H1 (cell line): ENCODE results near the gene THEM5. TPM values are rescaled to one million over a fixed set of nuclear protein-coding genes. Genes with fewer than 3 reads are reported as not detected.

Source experiments
- CTCF ChIA-PET: fragments of 300-600 bp; sonication (Branson Sonifier 250); formaldehyde crosslinking; loops from one replicate; lab custom pipeline; 2021; ENCODE audit not compliant: partially characterized antibody; lab: Charles Lee
- POLR2A ChIA-PET: fragments of 300-600 bp; sonication (Branson Sonifier 250); formaldehyde crosslinking; loops from one replicate; lab custom pipeline; 2021; ENCODE audit warnings: inconsistent platforms; ENCODE audit not compliant: partially characterized antibody; lab: Charles Lee
- DNase-seq, 2 experiments: peaks; one replicate each; pipeline versions ENCODE4 v3.0.0 to v3.0.0-alpha.2; 2010 to 2022; ENCODE audit warnings: low spot score in 2 of 2, low read depth in 1 of 2, mixed read lengths in 1 of 2
- FAIRE-seq: peaks from 2 replicates; lab custom pipeline; 2011; peaks lifted over from hg19 to GRCh38; lab: Jason Lieb, UNC
- H2AFZ ChIP-seq: 2 replicates; pipeline ENCODE4 v1.8.1; 2012; ENCODE audit warnings: low read length, inconsistent platforms
- H2AK5ac ChIP-seq: 2 replicates; pipeline ENCODE4 v1.6.1; 2013; ENCODE audit warnings: low read depth, low read length
- H2BK120ac ChIP-seq: replicated peaks from 2 replicates; pipeline ENCODE3; 2013; ENCODE audit warnings: low read depth, low read length, inconsistent platforms
- H2BK12ac ChIP-seq: 2 replicates; pipeline ENCODE4 v1.6.1; 2013; ENCODE audit warnings: low read depth, low read length
- H2BK15ac ChIP-seq: 2 replicates; pipeline ENCODE4 v1.6.1; 2013; ENCODE audit warnings: low read length
- H2BK20ac ChIP-seq: 2 replicates; pipeline ENCODE4 v1.6.1; 2013; ENCODE audit warnings: low read length
- H2BK5ac ChIP-seq: 2 replicates; pipeline ENCODE4 v1.6.1; 2013; ENCODE audit warnings: low read depth, low read length
- H3K14ac ChIP-seq: 2 replicates; pipeline ENCODE4 v1.6.1; 2013; ENCODE audit warnings: inconsistent platforms; ENCODE audit not compliant: insufficient read length
- H3K18ac ChIP-seq: 2 replicates; pipeline ENCODE4 v1.6.1; 2013; ENCODE audit warnings: low read length; ENCODE audit errors: extremely low read depth
- H3K23ac ChIP-seq: 2 replicates; pipeline ENCODE4 v1.6.1; 2013; ENCODE audit warnings: inconsistent platforms; ENCODE audit not compliant: insufficient read length
- H3K23me2 ChIP-seq: 2 replicates; pipeline ENCODE4 v1.6.1; 2013; ENCODE audit warnings: low read depth, low read length
- H3K27ac ChIP-seq: 2 replicates; pipeline ENCODE4 v1.6.1; 2011; ENCODE audit warnings: low read depth, low read length, inconsistent platforms
- H3K27me3 ChIP-seq, 4 experiments: replicated peaks in 1 of 4; 1 replicate in 1 of 4; 2 replicates in 3 of 4; pipeline versions ENCODE4 v1.6.1 to v1.8.1; 2011 to 2013; ENCODE audit warnings: low read length in 3 of 4, mild to moderate bottlenecking in 3 of 4, inconsistent platforms in 2 of 4, mixed read lengths in 2 of 4, moderate library complexity in 1 of 4; ENCODE audit not compliant: control insufficient read depth in 3 of 4, insufficient read depth in 3 of 4; ENCODE audit errors: extremely low read depth in 1 of 4
- H3K36me3 ChIP-seq, 4 experiments: 2 replicates each; pipeline versions ENCODE4 v1.6.1 to v1.8.1; 2011 to 2013; ENCODE audit warnings: mild to moderate bottlenecking in 4 of 4, low read length in 3 of 4, moderate library complexity in 2 of 4, control low read depth in 1 of 4, inconsistent platforms in 1 of 4; ENCODE audit not compliant: insufficient read depth in 4 of 4, control insufficient read depth in 2 of 4
- H3K4ac ChIP-seq: replicated peaks from 2 replicates; pipeline ENCODE3; 2013; ENCODE audit warnings: low read length, low read depth, mixed read lengths, inconsistent platforms; ENCODE audit not compliant: insufficient read length
- H3K4me1 ChIP-seq, 4 experiments: replicated peaks in 1 of 4; 1 replicate in 1 of 4; 2 replicates in 3 of 4; pipeline versions ENCODE4 v1.6.1 to v1.8.1; 2011 to 2013; ENCODE audit warnings: low read length in 3 of 4, inconsistent platforms in 2 of 4, mixed read lengths in 1 of 4; ENCODE audit not compliant: insufficient read depth in 4 of 4, control insufficient read depth in 3 of 4
- H3K4me2 ChIP-seq, 2 experiments: 2 replicates each; pipeline versions ENCODE4 v1.6.1 to v1.8.1; 2011 to 2013; ENCODE audit warnings: low read depth in 2 of 2, low read length in 2 of 2, control low read depth in 1 of 2, inconsistent platforms in 1 of 2, mild to moderate bottlenecking in 1 of 2; ENCODE audit not compliant: insufficient read depth in 1 of 2
- H3K4me3 ChIP-seq, 4 experiments: fragments of 200-600, 300-600 bp in 1 of 4; sonication (generic), shearing (Covaris generic), sonication (Bioruptor Twin) in 1 of 4; 2 replicates each; pipeline versions ENCODE4 v1.5.1 to v1.8.1; 2011 to 2016; ENCODE audit warnings: low read length in 4 of 4, low read depth in 3 of 4, control low read depth in 2 of 4, inconsistent platforms in 2 of 4, mild to moderate bottlenecking in 2 of 4, mixed read lengths in 1 of 4, moderate library complexity in 1 of 4; ENCODE audit not compliant: insufficient read depth in 2 of 4; ENCODE audit errors: extremely low read depth in 1 of 4
- H3K56ac ChIP-seq: replicated peaks from 2 replicates; pipeline ENCODE3; 2013; ENCODE audit warnings: low read depth, mild to moderate bottlenecking, mixed read lengths, low read length, inconsistent platforms; ENCODE audit not compliant: insufficient read length
- H3K79me1 ChIP-seq: 2 replicates; pipeline ENCODE4 v1.6.1; 2013; ENCODE audit warnings: low read depth, low read length, control low read depth
- H3K79me2 ChIP-seq, 2 experiments: 2 replicates each; pipeline versions ENCODE4 v1.6.1 to v1.8.1; 2012 to 2013; ENCODE audit warnings: low read length in 2 of 2, mild to moderate bottlenecking in 2 of 2, inconsistent platforms in 1 of 2; ENCODE audit not compliant: insufficient read depth in 2 of 2, control insufficient read depth in 1 of 2
- H3K9ac ChIP-seq, 4 experiments: replicated peaks in 1 of 4; 1 replicate in 1 of 4; 2 replicates in 3 of 4; pipeline versions ENCODE4 v1.6.1 to v1.8.1; 2011 to 2013; ENCODE audit warnings: low read depth in 3 of 4, low read length in 3 of 4, control low read depth in 2 of 4, mild to moderate bottlenecking in 2 of 4, moderate library complexity in 2 of 4, inconsistent platforms in 1 of 4; ENCODE audit errors: extremely low read depth in 1 of 4
- H3K9me3 ChIP-seq, 2 experiments: 2 replicates each; pipeline versions ENCODE4 v1.6.1 to v1.8.1; 2012 to 2013; ENCODE audit warnings: mild to moderate bottlenecking in 2 of 2, moderate library complexity in 2 of 2, control low read depth in 1 of 2, inconsistent platforms in 1 of 2, low read depth in 1 of 2, low read length in 1 of 2, mixed read lengths in 1 of 2; ENCODE audit not compliant: insufficient read depth in 2 of 2
- H4K20me1 ChIP-seq, 2 experiments: replicated peaks in 1 of 2; 2 replicates each; pipeline versions ENCODE3 to v1.8.1; 2011 to 2013; ENCODE audit warnings: inconsistent platforms in 2 of 2, low read length in 2 of 2, mild to moderate bottlenecking in 1 of 2; ENCODE audit not compliant: insufficient read depth in 2 of 2, control insufficient read depth in 1 of 2
- H4K5ac ChIP-seq: 2 replicates; pipeline ENCODE4 v1.6.1; 2013; ENCODE audit warnings: low read length, low read depth, mixed read lengths, inconsistent platforms; ENCODE audit not compliant: insufficient read length
- H4K8ac ChIP-seq: 2 replicates; pipeline ENCODE4 v1.8.0; 2013; ENCODE audit warnings: mild to moderate bottlenecking, moderate library complexity, low read length, inconsistent platforms; ENCODE audit not compliant: insufficient read depth; ENCODE audit errors: extremely low read depth
- H4K91ac ChIP-seq: replicated peaks from 2 replicates; pipeline ENCODE3; 2013; ENCODE audit warnings: low read length, mixed read lengths, inconsistent platforms; ENCODE audit not compliant: insufficient read length
- CREB1 ChIP-seq: IDR thresholded peaks from 2 replicates; pipeline ENCODE4 v1.6.1; 2012; ENCODE audit warnings: inconsistent platforms
- CTBP2 ChIP-seq: IDR thresholded peaks from 2 replicates; pipeline ENCODE4 v1.7.0; 2011; ENCODE audit warnings: borderline replicate concordance, mild to moderate bottlenecking, moderate library complexity, mixed read lengths, low read length; ENCODE audit not compliant: insufficient read depth, insufficient read length
- EZH2 ChIP-seq: fragments of 200-600 bp; sonication (generic); IDR thresholded peaks from 2 replicates; pipeline ENCODE4 v1.7.1; 2012; ENCODE audit warnings: low read depth, mild to moderate bottlenecking, moderate library complexity, low read length, inconsistent platforms; ENCODE audit not compliant: severe bottlenecking
- FOSL1 ChIP-seq: IDR thresholded peaks from 2 replicates; pipeline ENCODE4 v1.6.1; 2011; ENCODE audit warnings: mild to moderate bottlenecking, low read depth, low read length, moderate library complexity; ENCODE audit not compliant: insufficient read depth
- GABPA ChIP-seq: IDR thresholded peaks from 2 replicates; pipeline ENCODE4 v1.6.1; 2011; ENCODE audit warnings: mild to moderate bottlenecking, low read length, moderate library complexity, borderline replicate concordance; ENCODE audit not compliant: insufficient read depth
- GTF2F1 ChIP-seq: IDR thresholded peaks from 2 replicates; pipeline ENCODE4 v1.6.1; 2012; ENCODE audit warnings: low read depth, low read length, improper control_type of control experiment, borderline replicate concordance
- HDAC6 ChIP-seq: IDR thresholded peaks from one replicate; pipeline ENCODE4 v1.7.1; 2012; ENCODE audit warnings: low read depth, mild to moderate bottlenecking, inconsistent platforms, low read length, moderate library complexity
- NANOG ChIP-seq: IDR thresholded peaks from 2 replicates; pipeline ENCODE4 v1.6.1; 2011; ENCODE audit warnings: low read length, low read depth, mild to moderate bottlenecking, inconsistent platforms; ENCODE audit not compliant: insufficient read depth, poor library complexity, severe bottlenecking
- RAD21 ChIP-seq, 2 experiments: IDR thresholded peaks in 1 of 2; conservative IDR thresholded peaks in 1 of 2; 2 replicates each; pipeline ENCODE4 v1.6.1; 2011; ENCODE audit warnings: low read depth in 2 of 2, low read length in 2 of 2, improper control_type of control experiment in 1 of 2, inconsistent platforms in 1 of 2, mild to moderate bottlenecking in 1 of 2, moderate library complexity in 1 of 2
- SIN3A ChIP-seq, 2 experiments: IDR thresholded peaks in 1 of 2; conservative IDR thresholded peaks in 1 of 2; 2 replicates each; pipeline ENCODE4 v1.6.1; 2011 to 2012; ENCODE audit warnings: low read length in 2 of 2, improper control_type of control experiment in 1 of 2, low read depth in 1 of 2, mild to moderate bottlenecking in 1 of 2
- WGBS, 2 experiments: shearing (Covaris generic) in 1 of 2; methylation state at CpG; one replicate each; pipeline versions ENCODE4 v1.1.6 to v1.1.7; 2013 to 2015; ENCODE audit warnings: low lambda C conversion rate in 2 of 2, mixed read lengths in 2 of 2, inconsistent platforms in 1 of 2, low coverage in 1 of 2, missing lambda C conversion rate in 1 of 2; ENCODE audit not compliant: insufficient replicate concordance in 2 of 2, insufficient coverage in 1 of 2, insufficient read length in 1 of 2; ENCODE audit errors: extremely low coverage in 1 of 2, missing lambda C conversion rate in 1 of 2; 5-methylcytosine and 5-hydroxymethylcytosine counted together
- polyA plus RNA-seq, 7 experiments: library from polyadenylated mRNA; depleted of rRNA in 3 of 7; stranded (reverse) in 5 of 7; unstranded in 2 of 7; fragments of >200 nt in 5 of 7; fragments of 200-250 nt in 2 of 7; gene quantifications; 1 replicate in 5 of 7; 2 replicates in 1 of 7; 4 replicates in 1 of 7; pipeline versions ENCODE4 v1.2.1 to v1.2.3, GENCODE V29; 2011 to 2013; ENCODE audit warnings: missing spikeins in 2 of 7, mixed read lengths in 2 of 7
- total RNA-seq: library from RNA; stranded (reverse); fragmentation: NEBNext Ultra II Directional; extraction: Animal tissue kit (Norgen Biotek cat#: 25700); gene quantifications from 2 replicates; pipeline ENCODE4 v1.2.1, GENCODE V29; 2021
- TF ChIP-seq, protein P1 (sequence below): IDR thresholded peaks from 2 replicates; pipeline ENCODE4 v1.6.1; 2011; ENCODE audit warnings: low read depth, mild to moderate bottlenecking, low read length; ENCODE audit not compliant: insufficient read depth

THEM5 gene
- total and polyA plus RNA-seq, 2 of the 8 experiments (the other 6 are each of a cell fraction or from before 2014, with no cell fraction given): not detected

DNA sequence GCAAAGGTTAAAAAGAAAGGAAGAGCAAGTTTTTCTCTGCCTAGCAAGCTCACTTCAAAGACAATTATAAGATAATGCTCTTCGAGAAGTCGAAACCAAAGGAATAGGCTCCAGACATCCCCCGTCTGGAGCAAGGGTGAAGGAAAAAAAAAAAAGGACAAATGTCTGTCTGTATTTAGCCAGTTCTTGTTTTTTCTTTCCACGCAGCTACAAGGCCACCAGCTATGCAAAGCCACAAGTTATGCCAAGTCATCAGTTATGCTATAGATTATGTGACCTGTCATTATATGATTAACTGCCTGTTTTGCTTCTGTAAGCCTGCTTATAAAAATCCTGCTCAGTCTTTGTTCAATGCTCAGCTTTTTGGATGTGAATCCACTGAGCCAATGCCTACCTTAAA, 2.4 kb upstream of the THEM5 start:
- H3K4me2 ChIP-seq: no peak overlapping the region
- H2BK12ac ChIP-seq: no peak overlapping the region
- no peak overlapping the region for H3K27ac ChIP-seq
- peaks cover 1 to 4% of the 10 kb centered on the region in 2 experiments for H4K20me1 ChIP-seq
- H2BK5ac ChIP-seq: no peak overlapping the region
- ChIA-PET POLR2A (interaction anchor here (1.0 to 3.6 kb wide), 3 partner anchors 11 to 30 kb away, joined by 4 to 9 read pairs (median 8); partner anchors contain the start of gene C2CD4D), CTCF (interaction anchor here (1.2 to 1.5 kb wide), 2 partner anchors 121 to 145 kb away, joined by 3 to 4 read pairs; no protein-coding TSS in a partner anchor)
- H2AFZ ChIP-seq: no peak overlapping the region
- no peaks in the 10 kb centered on the region for H3K36me3 ChIP-seq
- no peaks in the 10 kb centered on the region for H3K23me2 ChIP-seq
- no peak overlapping the region for H2BK20ac ChIP-seq
- H3K4ac ChIP-seq: no peak overlapping the region
- FAIRE-seq (no peak), DNase-seq (no peak)
- no peak overlapping the region for H3K18ac ChIP-seq
- no peak overlapping the region for H4K91ac ChIP-seq
- H3K9ac ChIP-seq: no peak overlapping the region
- 91% methylated on average over 4 of the region's 4 CpGs; no CpG with 5 or more reads in 1 of the 2 experiments for WGBS, 2 experiments
- H3K4me3 ChIP-seq: no peak overlapping the region
- no peak overlapping the region for H2BK15ac ChIP-seq
- no peak overlapping the region for H4K8ac ChIP-seq
- H2BK120ac ChIP-seq: no peak overlapping the region
- no peak overlapping the region for H3K56ac ChIP-seq
- no peaks in the 10 kb centered on the region for H3K79me2 ChIP-seq
- no peaks in the 10 kb centered on the region for H3K9me3 ChIP-seq
- no peaks in the 10 kb centered on the region for H3K79me1 ChIP-seq
- H3K4me1 ChIP-seq: peaks cover 8 to 10% (median 8%) of the 10 kb centered on the region in 4 experiments
- TF ChIP-seq RAD21 (IDR thresholded peaks at IDR 0.05 in 1 of 2, conservative IDR thresholded peaks at IDR 0.05 in 1 of 2; ENCODE audit: low read depth in 2 of 2, low read length in 2 of 2) (no peak), CTBP2 (no peak), FOSL1 (no peak), NANOG (no peak), GABPA (no peak), HDAC6 (no peak), SIN3A (conservative IDR thresholded peaks at IDR 0.05 in 1 of 2, IDR thresholded peaks at IDR 0.05 in 1 of 2; ENCODE audit: low read depth in 1 of 2, low read length in 2 of 2) (no peak), GTF2F1 (no peak), EZH2 (no peak), CREB1 (no peak)
- TF ChIP-seq, protein P1, sequence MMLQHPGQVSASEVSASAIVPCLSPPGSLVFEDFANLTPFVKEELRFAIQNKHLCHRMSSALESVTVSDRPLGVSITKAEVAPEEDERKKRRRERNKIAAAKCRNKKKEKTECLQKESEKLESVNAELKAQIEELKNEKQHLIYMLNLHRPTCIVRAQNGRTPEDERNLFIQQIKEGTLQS: no peak
- H3K23ac ChIP-seq: no peak overlapping the region
- H3K27me3 ChIP-seq: peaks cover 18 to 36% (median 32%) of the 10 kb centered on the region in 4 experiments
- H2AK5ac ChIP-seq: no peak overlapping the region
- no peak overlapping the region for H4K5ac ChIP-seq
- no peak overlapping the region for H3K14ac ChIP-seq
